Left lung (tissue), 10 donors: ENCODE results near the gene ZNF185. TPM values are rescaled to one million over a fixed set of nuclear protein-coding genes. Genes with fewer than 3 reads are reported as not detected.
A peak's percentile ranks its signal among the peaks of the same experiment; 100 is the strongest.

Experiments used
- ATAC-seq: fragments of 200-7000 bp; cut with Tn5 transposase; one replicate; pipeline ENCODE4 v1.9.1; 2020; ENCODE audit warnings: moderate library complexity
- DNase-seq, 4 donors: peaks; one replicate each; pipeline ENCODE4 v3.0.0-alpha.2; 2013 to 2020
- H3K27ac ChIP-seq, 2 donors: fragments of 200-600 bp; sonication (generic) in 1 of 2; one replicate each; pipeline versions ENCODE4 v1.5.0 to v1.8.0; 2020 to 2021
- H3K27me3 ChIP-seq, 2 donors: fragments of 200-600 bp; sonication (generic) in 1 of 2; one replicate each; pipeline versions ENCODE4 v1.5.0 to v1.8.0; 2020 to 2021
- H3K36me3 ChIP-seq, 2 donors: fragments of 200-600 bp; sonication (generic) in 1 of 2; one replicate each; pipeline versions ENCODE4 v1.5.0 to v1.8.0; 2020 to 2021
- H3K4me1 ChIP-seq, 2 donors: fragments of 200-600 bp; one replicate each; pipeline ENCODE4 v1.8.0; 2021
- H3K4me3 ChIP-seq, 2 donors: fragments of 200-600 bp; sonication (generic) in 1 of 2; one replicate each; pipeline versions ENCODE4 v1.5.0 to v1.8.0; 2020 to 2021; ENCODE audit warnings: mild to moderate bottlenecking in 1 of 2
- H3K9me3 ChIP-seq, 2 donors: fragments of 200-600 bp; sonication (generic) in 1 of 2; one replicate each; pipeline versions ENCODE4 v1.5.0 to v1.8.0; 2020 to 2021
- CTCF ChIP-seq, 2 donors: fragments of 200-600 bp; sonication (generic) in 1 of 2; IDR thresholded peaks; one replicate each; pipeline versions ENCODE4 v1.5.0 to v1.8.0; 2021; ENCODE audit warnings: antibody characterized with exemption in 2 of 2
- intact Hi-C, 2 donors: fragments of 100-400 bp; cut with DNase I; formaldehyde crosslinking; loops; one replicate each; pipeline versions ENCODE4 v1.11.2 to v1.14.2; 2022
- polyA plus RNA-seq, 6 donors: library from polyadenylated mRNA; unstranded; fragments of 120-200 nt; gene quantifications; one replicate each; pipeline ENCODE4 v1.2.1, GENCODE V29; 2013; ENCODE audit not compliant: insufficient read length in 6 of 6
- total RNA-seq, 2 donors: library from RNA; stranded (reverse); fragmentation: NEBNext Ultra II Directional; extraction: Animal tissue kit (Norgen Biotek cat#: 25700); gene quantifications; one replicate each; pipeline ENCODE4 v1.2.1, GENCODE V29; 2021
- donor health status: DM: no; HTN: yes; CAD: no.
- donor health status: DM: no; HTN: no; CAD: no.

ZNF185 gene
- total and polyA plus RNA-seq, 8 donors = 11.5 to 26.2 (median 20.0) TPM

- intact Hi-C loops = no loop called here
- TF ChIP-seq CTCF (IDR thresholded peaks at IDR 0.05) = peak in 1 of 2 donors; percentile 29
- Histone ChIP-seq H3K36me3 (no peaks in the 10 kb centered on the region), H3K27me3 (no peaks in the 10 kb centered on the region), H3K9me3 (no peaks in the 10 kb centered on the region), H3K27ac (no peak overlapping the region), H3K4me3 (no peak overlapping the region), H3K4me1 (no peaks in the 10 kb centered on the region)
- no peak for DNase-seq
- peak; percentile 67 for ATAC-seq
Observed at GRCh38 chrX:152915541-152916241, 17.8 kb downstream of the ZNF185 start.

- no peak for TF ChIP-seq CTCF (IDR thresholded peaks at IDR 0.05)
- Histone ChIP-seq H3K9me3 (no peaks in the 10 kb centered on the region), H3K27ac (peak overlapping the region in 1 of 2 donors; percentile 33), H3K27me3 (no peaks in the 10 kb centered on the region), H3K4me1 (no peaks in the 10 kb centered on the region), H3K36me3 (no peaks in the 10 kb centered on the region), H3K4me3 (peak overlapping the region in 1 of 2 donors; percentile 13)
- intact Hi-C loops = no loop called here
- no peak for ATAC-seq
- DNase-seq = no peak
Observed at GRCh38 chrX:152917656-152918579, 20.1 kb downstream of the ZNF185 start.

GRCh38 chrX:152918707-152919106, 20.8 kb downstream of the ZNF185 start:
- ATAC-seq (no peak), DNase-seq (no peak)
- H3K4me1 ChIP-seq = no peaks in the 10 kb centered on the region
- H3K4me3 ChIP-seq = no peak overlapping the region
- intact Hi-C loops = no loop called here
- H3K27me3 ChIP-seq = no peaks in the 10 kb centered on the region
- no peak overlapping the region for H3K27ac ChIP-seq
- TF ChIP-seq CTCF (IDR thresholded peaks at IDR 0.05) = no peak
- H3K9me3 ChIP-seq = no peaks in the 10 kb centered on the region
- H3K36me3 ChIP-seq = no peaks in the 10 kb centered on the region

GRCh38 chrX:152923599-152923998, 25.7 kb downstream of the ZNF185 start:
- Histone ChIP-seq H3K27ac (no peak overlapping the region), H3K4me3 (no peak overlapping the region), H3K36me3 (no peaks in the 10 kb centered on the region), H3K4me1 (no peaks in the 10 kb centered on the region), H3K9me3 (no peaks in the 10 kb centered on the region), H3K27me3 (no peaks in the 10 kb centered on the region)
- intact Hi-C loops = no loop called here
- no peak for TF ChIP-seq CTCF (IDR thresholded peaks at IDR 0.05)
- DNase-seq = no peak
- no peak for ATAC-seq

GRCh38 chrX:152925835-152926234, 28.0 kb downstream of the ZNF185 start:
- DNase-seq = no peak
- intact Hi-C loops = no loop called here
- ATAC-seq = no peak
- no peaks in the 10 kb centered on the region for H3K9me3 ChIP-seq
- H3K27ac ChIP-seq = no peak overlapping the region
- H3K27me3 ChIP-seq = no peaks in the 10 kb centered on the region
- H3K36me3 ChIP-seq = no peaks in the 10 kb centered on the region
- no peak overlapping the region for H3K4me3 ChIP-seq
- no peak for TF ChIP-seq CTCF (IDR thresholded peaks at IDR 0.05)
- no peaks in the 10 kb centered on the region for H3K4me1 ChIP-seq
